Mucosa of rectum (tissue), 2 donors: ENCODE results near the gene PTPN7.
"Not testable (repeated sequence)": the region's sequence is repeated elsewhere in the genome, so short reads cannot be mapped to it uniquely, and the experiment has no call there.

Experiments
- H3K27ac ChIP-seq, 2 donors: one replicate each; pipeline ENCODE4 v1.7.0; 2013; ENCODE audit warnings: inconsistent platforms in 2 of 2, low read depth in 2 of 2, low read length in 2 of 2
- H3K27me3 ChIP-seq, 2 donors: one replicate each; pipeline ENCODE4 v1.7.0; 2013; ENCODE audit warnings: low read length in 2 of 2; ENCODE audit not compliant: control insufficient read depth in 2 of 2, insufficient read depth in 2 of 2
- H3K36me3 ChIP-seq, 2 donors: one replicate each; pipeline ENCODE4 v1.7.0; 2013; ENCODE audit warnings: low read length in 2 of 2; ENCODE audit not compliant: control insufficient read depth in 2 of 2, insufficient read depth in 2 of 2
- H3K4me1 ChIP-seq, 2 donors: one replicate each; pipeline ENCODE4 v1.7.0; 2013; ENCODE audit warnings: low read length in 2 of 2, mild to moderate bottlenecking in 1 of 2; ENCODE audit not compliant: control insufficient read depth in 2 of 2, insufficient read depth in 2 of 2
- H3K4me3 ChIP-seq, 2 donors: one replicate each; pipeline ENCODE4 v1.7.0; 2013; ENCODE audit warnings: low read length in 2 of 2
- H3K9ac ChIP-seq, 2 donors: one replicate each; pipeline ENCODE4 v1.7.0; 2013; ENCODE audit warnings: low read length in 2 of 2, low read depth in 1 of 2, mild to moderate bottlenecking in 1 of 2
- H3K9me3 ChIP-seq, 2 donors: one replicate each; pipeline ENCODE4 v1.7.0; 2013; ENCODE audit warnings: low read length in 2 of 2; ENCODE audit not compliant: control insufficient read depth in 2 of 2
- donor health status: healthy.
- donor health status: Normal muscosa, but diverticular disease.

PTPN7 gene

DNA sequence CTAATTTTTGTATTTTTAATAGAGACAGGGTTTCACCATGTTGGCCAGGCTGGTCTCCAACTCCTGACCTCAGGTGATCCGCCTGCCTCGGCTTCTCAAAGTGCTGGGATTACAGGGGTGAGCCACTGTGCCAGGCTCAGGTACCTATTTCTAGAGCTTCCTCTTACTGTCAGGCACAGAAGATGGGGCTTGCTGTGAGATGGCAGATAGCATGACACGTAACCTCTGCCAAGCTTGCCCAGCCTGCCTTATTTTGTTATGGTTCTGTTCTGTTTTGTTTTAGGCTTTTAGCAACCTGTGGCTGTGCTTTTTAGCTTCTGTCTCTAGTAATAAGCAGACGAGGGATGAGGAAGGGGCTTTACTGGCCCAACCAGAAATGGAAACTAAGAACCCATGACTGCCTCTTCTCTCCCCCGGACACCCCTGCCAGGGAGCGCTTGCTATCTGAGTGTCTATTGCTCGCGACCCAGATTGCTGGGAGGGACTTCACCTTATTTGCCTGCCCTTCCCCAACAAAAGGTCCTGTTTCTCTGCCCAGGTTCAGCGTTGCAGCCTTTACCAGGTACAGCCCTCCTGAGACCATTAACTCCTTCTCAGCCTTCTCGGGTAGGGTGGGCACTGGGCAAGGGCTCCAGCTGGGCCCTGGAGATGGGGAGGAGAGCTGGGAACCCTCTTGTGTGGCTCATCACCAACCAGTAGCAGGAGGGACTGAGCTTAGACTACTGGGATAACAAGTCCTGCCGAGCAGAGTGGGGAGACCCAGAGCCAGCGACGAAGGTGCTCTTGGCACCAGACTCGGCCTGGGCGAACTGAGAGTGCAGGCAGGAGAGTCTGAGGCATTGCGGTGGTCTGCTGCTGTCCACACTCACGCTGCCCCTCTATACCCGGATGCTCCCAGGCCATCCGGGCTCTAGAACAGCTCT is 19.7 kb upstream of the PTPN7 start:
- Histone ChIP-seq H3K27me3 (no peaks in the 10 kb centered on the region), H3K9me3 (no peaks in the 10 kb centered on the region), H3K4me1 (peaks cover 0 to 3% of the 10 kb centered on the region in 2 donors), H3K9ac (no peak overlapping the region), H3K36me3 (no peaks in the 10 kb centered on the region), H3K27ac (no peak overlapping the region), H3K4me3 (no peak overlapping the region)

DNA sequence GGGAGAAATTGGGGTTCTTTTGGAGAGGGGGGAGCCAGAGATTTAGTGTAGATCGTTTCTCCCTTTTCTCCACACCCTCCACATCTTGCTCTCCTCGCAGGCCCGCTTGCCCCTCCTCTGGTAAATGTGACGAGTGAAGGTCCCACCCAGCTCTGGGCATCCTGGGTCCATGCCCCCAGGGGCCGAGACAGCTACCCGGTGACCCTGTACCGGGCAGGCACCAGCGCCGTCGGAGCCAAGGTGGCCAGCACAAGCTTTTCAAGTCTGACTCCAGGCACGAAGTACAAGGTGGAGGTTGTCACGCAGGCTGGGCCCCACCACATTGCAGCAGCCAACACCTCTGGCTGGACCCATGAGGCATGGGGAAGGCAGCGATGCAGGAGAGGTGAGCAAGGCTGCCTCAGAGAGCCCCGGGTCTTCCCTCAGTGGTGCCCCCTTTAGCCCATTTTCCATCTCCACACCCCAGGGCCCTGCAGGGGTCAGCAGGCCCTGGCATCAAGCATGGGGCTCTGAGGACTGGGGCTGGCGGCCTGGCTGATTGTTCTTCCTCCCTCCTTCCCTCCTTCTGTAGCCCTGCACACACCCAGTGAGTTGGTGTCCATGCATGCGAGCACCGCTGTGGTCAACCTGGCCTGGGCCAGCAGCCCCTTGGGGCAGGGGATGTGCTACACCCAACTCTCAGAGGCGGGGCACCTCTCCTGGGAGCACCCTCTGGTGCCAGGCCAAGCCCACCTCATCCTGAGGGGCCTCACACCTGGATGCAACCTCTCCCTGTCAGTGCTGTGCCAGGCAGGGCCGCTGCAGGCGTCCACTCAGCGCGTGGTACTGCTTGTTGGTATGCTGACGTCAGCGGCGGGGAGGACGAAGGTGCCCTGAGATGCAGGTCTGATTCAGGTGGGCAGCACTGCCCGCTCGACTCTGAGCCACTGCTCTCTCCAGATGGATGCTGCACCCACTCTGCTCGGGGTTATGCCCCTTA is 16.8 kb upstream of the PTPN7 start:
- Histone ChIP-seq H3K9me3 (no peaks in the 10 kb centered on the region), H3K36me3 (no peaks in the 10 kb centered on the region), H3K27ac (no peak overlapping the region), H3K27me3 (no peaks in the 10 kb centered on the region), H3K9ac (no peak overlapping the region), H3K4me1 (no peaks in the 10 kb centered on the region), H3K4me3 (no peak overlapping the region)

DNA sequence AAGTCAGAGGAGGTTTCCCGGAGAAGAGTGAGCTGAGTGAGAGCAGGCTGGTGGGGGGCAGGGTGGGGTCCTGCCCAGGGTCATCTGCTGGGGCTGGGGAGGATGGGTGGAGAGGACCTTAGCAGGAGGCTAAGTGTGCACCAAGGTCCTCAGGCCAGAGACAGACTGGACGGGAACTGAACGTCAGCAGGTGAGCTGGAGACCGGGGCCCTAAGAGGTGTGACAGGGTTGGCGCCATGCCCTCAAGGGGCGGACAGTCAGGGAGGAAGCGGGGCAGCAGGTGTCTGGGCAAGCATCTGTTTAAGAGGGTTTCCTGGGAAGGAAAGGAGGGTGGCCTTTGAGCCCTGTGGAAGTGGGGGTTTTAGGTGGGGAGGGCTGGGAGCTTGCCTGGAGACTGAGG is 13.6 kb upstream of the PTPN7 start:
- no peaks in the 10 kb centered on the region for H3K9me3 ChIP-seq
- no peaks in the 10 kb centered on the region for H3K27me3 ChIP-seq
- no peak overlapping the region for H3K4me3 ChIP-seq
- no peaks in the 10 kb centered on the region for H3K36me3 ChIP-seq
- no peaks in the 10 kb centered on the region for H3K4me1 ChIP-seq
- H3K9ac ChIP-seq, result no peak overlapping the region
- no peak overlapping the region for H3K27ac ChIP-seq

DNA sequence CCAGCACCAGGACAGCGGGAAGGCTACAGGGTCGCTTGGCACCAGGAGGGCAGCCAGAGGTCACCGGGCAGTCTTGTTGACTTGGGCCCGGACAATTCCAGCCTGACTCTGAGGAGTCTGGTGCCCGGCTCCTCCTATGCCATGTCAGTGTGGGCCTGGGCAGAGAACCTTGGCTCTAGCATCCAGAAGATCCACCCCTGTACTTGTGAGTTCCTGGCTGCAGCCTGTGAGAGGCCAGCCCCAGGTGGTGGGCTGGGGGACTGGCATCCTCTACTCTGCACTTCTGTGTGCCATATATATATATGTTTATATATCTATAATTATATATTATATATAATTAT is 11.6 kb upstream of the PTPN7 start:
- no peak overlapping the region for H3K27ac ChIP-seq
- no peak overlapping the region for H3K9ac ChIP-seq
- H3K36me3 ChIP-seq, result no peaks in the 10 kb centered on the region

DNA sequence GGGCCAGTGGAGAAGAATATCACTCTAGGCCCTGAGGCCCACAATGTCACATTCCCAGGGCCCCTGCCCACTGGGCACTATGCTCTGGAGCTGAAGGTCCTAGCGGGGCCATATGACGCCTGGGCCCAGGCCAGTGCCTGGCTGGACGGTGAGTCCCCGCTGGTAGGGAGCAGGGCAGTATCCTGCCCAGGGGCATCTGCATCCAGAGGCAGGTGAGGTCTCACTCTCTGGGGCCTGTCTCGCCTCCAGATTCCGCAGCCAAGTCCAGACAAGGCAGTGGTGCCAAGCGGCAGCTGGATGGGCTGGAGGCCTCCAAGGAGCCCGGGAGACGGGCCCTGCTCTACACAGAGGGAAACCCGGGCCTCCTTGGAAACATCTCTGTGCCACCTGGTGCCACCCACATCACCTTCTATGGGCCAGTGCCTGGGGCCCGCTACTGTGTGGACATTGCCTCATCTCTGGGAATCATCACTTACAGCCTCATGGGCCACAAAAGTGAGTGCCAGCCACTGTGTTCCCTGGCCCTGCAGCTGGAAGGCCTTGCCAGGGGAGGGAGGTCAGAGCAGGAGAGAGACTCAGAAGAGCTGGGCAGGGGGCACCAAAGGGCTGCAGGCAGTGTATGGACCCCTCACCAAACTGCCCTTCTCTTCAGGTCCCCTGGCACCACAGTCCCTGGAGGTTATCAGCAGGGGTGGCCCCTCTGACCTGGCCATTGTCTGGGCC is 11.1 kb upstream of the PTPN7 start:
- Histone ChIP-seq H3K9ac (no peak overlapping the region), H3K27ac (no peak overlapping the region), H3K4me3 (no peak overlapping the region), H3K36me3 (no peaks in the 10 kb centered on the region), H3K4me1 (no peaks in the 10 kb centered on the region), H3K9me3 (no peaks in the 10 kb centered on the region), H3K27me3 (no peaks in the 10 kb centered on the region)

More for the DNA sequence above, 11.6 kb upstream of the PTPN7 start:
- Histone ChIP-seq H3K27me3 (no peaks in the 10 kb centered on the region), H3K4me3 (no peak overlapping the region), H3K9me3 (no peaks in the 10 kb centered on the region), H3K4me1 (no peaks in the 10 kb centered on the region)

DNA sequence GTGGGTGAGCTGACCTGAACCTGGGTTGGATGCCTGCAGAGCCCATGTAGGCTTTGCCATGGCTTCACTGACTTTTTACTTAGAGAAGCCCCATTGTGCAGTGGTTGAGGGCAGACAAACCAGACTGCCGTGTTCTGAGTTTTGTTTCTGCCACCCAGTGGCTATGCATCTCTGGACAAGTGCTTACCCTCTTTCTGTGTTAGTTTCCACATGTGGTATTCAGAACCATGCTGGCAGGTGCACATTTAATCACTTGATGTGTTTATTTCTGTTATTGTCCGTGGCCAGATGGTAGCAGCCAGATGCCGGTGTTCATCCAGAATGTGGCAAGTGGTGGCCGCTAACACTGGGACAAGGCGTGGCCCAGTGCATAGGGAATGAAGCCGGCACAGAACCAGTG is 10.3 kb upstream of the PTPN7 start:
- H3K27me3 ChIP-seq, result no peaks in the 10 kb centered on the region
- no peak overlapping the region for H3K9ac ChIP-seq
- H3K4me1 ChIP-seq, result no peaks in the 10 kb centered on the region
- H3K9me3 ChIP-seq, result no peaks in the 10 kb centered on the region
- H3K27ac ChIP-seq, result no peak overlapping the region
- H3K36me3 ChIP-seq, result no peaks in the 10 kb centered on the region
- no peak overlapping the region for H3K4me3 ChIP-seq

DNA sequence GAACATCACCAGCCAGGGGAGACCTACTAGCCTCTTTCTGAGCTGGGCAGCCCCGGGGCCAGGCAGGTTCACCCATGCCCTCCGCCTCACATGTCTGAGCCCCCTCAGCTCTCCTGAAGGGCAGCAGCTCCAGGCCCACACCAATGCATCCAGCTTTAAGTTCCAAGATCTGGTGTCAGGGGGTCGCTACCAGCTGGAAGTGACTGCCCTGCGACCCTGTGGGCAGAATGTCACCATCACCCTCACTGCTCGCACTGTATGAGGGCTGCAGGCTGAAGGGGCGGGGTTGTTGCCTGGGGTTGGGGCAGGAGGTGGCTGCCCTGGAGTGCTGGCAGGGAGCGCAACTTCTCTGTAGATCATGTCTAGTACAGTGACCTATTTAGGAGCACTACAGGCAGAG is 8.5 kb upstream of the PTPN7 start:
- H3K9ac ChIP-seq, result no peak overlapping the region
- no peaks in the 10 kb centered on the region for H3K27me3 ChIP-seq
- no peak overlapping the region for H3K4me3 ChIP-seq
- H3K36me3 ChIP-seq, result no peaks in the 10 kb centered on the region
- H3K27ac ChIP-seq, result no peak overlapping the region
- H3K4me1 ChIP-seq, result no peaks in the 10 kb centered on the region
- no peaks in the 10 kb centered on the region for H3K9me3 ChIP-seq

DNA sequence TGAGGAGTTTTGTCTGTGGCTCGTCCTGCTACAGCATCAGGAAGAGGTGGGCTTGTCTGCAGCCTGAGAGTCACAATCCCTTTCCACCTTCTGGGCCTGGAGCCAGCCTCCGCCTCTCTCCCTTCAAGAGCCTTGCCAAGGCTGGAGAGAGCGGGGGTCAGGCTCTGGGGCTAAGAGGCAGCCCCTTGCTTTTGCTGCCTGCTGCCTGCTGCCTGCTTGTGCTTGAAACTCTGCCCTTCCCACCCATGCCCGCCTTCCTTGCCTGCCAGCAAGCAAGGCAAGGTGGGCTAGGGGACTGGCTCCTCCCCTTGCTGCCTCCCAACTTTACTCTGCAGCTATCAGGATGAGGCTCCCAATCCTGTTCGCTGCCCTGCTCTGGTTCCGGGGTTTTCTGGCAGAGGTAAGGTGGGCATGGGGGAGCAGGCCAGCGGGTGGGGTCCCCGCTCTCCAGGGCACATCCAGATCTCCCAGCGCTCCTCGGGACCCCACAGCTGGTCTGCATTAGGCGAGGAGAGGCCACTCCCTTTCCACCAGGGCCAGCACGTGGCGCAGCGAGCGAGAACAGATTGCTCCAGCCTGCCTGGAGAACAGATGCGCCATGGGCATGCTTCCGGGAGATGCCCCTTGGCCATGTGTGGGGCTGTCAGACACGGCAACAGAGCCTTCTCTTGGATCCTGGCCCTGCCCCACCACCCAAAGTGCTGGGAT is 7.5 kb upstream of the PTPN7 start:
- no peaks in the 10 kb centered on the region for H3K36me3 ChIP-seq
- H3K9me3 ChIP-seq, result no peaks in the 10 kb centered on the region
- no peaks in the 10 kb centered on the region for H3K27me3 ChIP-seq
- no peak overlapping the region for H3K27ac ChIP-seq
- no peak overlapping the region for H3K4me3 ChIP-seq
- no peak overlapping the region for H3K9ac ChIP-seq
- peaks cover 0 to 4% of the 10 kb centered on the region in 2 donors for H3K4me1 ChIP-seq

DNA sequence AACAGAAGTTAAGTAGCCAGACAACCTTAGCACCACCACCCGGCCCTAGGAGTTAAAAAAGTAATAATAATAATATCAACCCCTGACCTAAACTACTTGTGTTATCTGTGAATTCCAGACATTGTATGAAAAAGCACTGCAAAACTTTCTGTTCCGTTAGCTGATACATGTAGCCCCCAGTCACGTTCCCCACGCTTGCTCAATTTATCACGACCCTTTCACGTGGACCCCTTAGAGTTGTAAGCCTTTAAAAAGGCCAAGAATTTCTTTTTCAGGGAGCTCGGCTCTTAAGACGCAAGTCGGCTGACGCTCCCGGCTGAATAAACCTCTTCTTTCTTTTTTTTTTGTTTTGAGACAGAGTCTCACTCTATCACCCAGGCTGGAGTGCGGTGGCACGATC is 6.7 kb upstream of the PTPN7 start:
- H3K27ac ChIP-seq, H3K9me3 ChIP-seq, H3K4me1 ChIP-seq, H3K36me3 ChIP-seq, H3K9ac ChIP-seq, H3K4me3 ChIP-seq, H3K27me3 ChIP-seq: not testable (repeated sequence)
